ENCODE data around the gene AK9.

- TF ChIP-seq POLR2AphosphoS5 (IDR thresholded peaks at IDR 0.05; ENCODE audit: borderline replicate concordance, low read depth, low read length) (no peak), EZH2 (IDR thresholded peaks at IDR 0.05) (no peak), FOXP2 (optimal IDR thresholded peaks at IDR 0.05; ENCODE audit: control extremely low read depth, extremely low read length, insufficient read depth) (no peak)
These were observed 203.0 kb downstream of the AK9 start for GRCh38 chr6:109488001-109488400.

Data from SK-N-MC (cell line).